ENCODE data around the gene SLC7A8.

GRCh38 chr14:23119363-23120327 lies 63.8 kb downstream of the SLC7A8 start:
- TF ChIP-seq EZH2 (IDR thresholded peaks at IDR 0.05) (no peak), EZH2phosphoT487 (IDR thresholded peaks at IDR 0.05) (no peak)
- TF ChIP-seq, protein P1, sequence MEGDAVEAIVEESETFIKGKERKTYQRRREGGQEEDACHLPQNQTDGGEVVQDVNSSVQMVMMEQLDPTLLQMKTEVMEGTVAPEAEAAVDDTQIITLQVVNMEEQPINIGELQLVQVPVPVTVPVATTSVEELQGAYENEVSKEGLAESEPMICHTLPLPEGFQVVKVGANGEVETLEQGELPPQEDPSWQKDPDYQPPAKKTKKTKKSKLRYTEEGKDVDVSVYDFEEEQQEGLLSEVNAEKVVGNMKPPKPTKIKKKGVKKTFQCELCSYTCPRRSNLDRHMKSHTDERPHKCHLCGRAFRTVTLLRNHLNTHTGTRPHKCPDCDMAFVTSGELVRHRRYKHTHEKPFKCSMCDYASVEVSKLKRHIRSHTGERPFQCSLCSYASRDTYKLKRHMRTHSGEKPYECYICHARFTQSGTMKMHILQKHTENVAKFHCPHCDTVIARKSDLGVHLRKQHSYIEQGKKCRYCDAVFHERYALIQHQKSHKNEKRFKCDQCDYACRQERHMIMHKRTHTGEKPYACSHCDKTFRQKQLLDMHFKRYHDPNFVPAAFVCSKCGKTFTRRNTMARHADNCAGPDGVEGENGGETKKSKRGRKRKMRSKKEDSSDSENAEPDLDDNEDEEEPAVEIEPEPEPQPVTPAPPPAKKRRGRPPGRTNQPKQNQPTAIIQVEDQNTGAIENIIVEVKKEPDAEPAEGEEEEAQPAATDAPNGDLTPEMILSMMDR (IDR thresholded peaks at IDR 0.05): no peak

Data from neural progenitor cell (in vitro differentiated cells).